Activated T-helper 1 cell treated with anti-CD3 and anti-CD28 coated beads, Interleukin-12 subunit alpha, Interleukin-12 subunit beta, Interleukin-2, Interleukin-4 antibody, amounts not matched to agents 30 ng/mL and 10 ng/mL and 1 ng/mL, durations not matched to agents 14 hours and 24 hours and 36 hours (primary cell): ENCODE measurements around the gene C16orf46. TPM values are rescaled to one million over a fixed set of nuclear protein-coding genes. Genes with fewer than 3 reads are reported as not detected.

ENCODE experiments used
- DNase-seq: peaks from one replicate; pipeline ENCODE4 v3.0.0; 2021; ENCODE audit warnings: low spot score
- H3K27ac Mint-ChIP-seq: one replicate; pipeline ENCODE4 v1.8.0; 2021; ENCODE audit warnings: mild to moderate bottlenecking, mixed read lengths
- H3K27me3 Mint-ChIP-seq: one replicate; pipeline ENCODE4 v1.8.0; 2022; ENCODE audit warnings: mild to moderate bottlenecking, moderate library complexity, mixed read lengths; ENCODE audit not compliant: insufficient read depth
- H3K36me3 Mint-ChIP-seq: one replicate; pipeline ENCODE4 v1.8.0; 2021; ENCODE audit warnings: low read depth, mixed read lengths
- H3K4me1 Mint-ChIP-seq: one replicate; pipeline ENCODE4 v1.8.0; 2021; ENCODE audit warnings: low read depth, mixed read lengths
- H3K4me3 Mint-ChIP-seq: one replicate; pipeline ENCODE4 v1.8.0; 2021; ENCODE audit warnings: mild to moderate bottlenecking, moderate library complexity, mixed read lengths
- H3K9me3 Mint-ChIP-seq: one replicate; pipeline ENCODE4 v1.8.0; 2021; ENCODE audit warnings: mixed read lengths
- intact Hi-C: fragments of 100-400 bp; cut with micrococcal nuclease; formaldehyde crosslinking; loops from one replicate; pipeline ENCODE4 v1.15.1; 2024
- total RNA-seq: library from RNA; stranded (reverse); gene quantifications from 2 replicates; pipeline ENCODE4 v1.2.3, GENCODE V29; 2022

C16orf46 gene
- total RNA-seq, 1 donor from 2014 or later = 0.41 TPM

DNA sequence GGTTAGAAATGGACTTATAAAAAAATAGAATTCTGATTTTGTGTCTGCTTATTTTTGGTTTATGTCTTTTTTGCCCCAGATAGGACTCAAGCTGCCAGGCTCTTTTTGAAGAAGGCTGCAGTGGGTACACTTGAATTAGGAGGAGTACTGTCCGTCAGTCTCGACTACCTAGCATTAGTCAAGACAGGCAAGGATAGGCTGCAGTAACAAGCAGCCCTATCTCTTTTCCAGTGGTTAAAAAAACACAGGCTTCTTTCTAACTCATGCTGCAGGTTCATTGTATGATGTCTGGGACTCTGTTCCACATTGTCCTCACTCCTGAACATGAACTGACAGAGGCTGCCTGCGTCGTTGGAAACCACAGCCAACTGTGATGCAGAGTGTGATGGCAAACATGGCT lies 8.0 kb downstream of the C16orf46 start:
- H3K4me1 Mint-ChIP-seq = no peaks in the 10 kb centered on the region
- intact Hi-C loops = no loop called here
- peaks cover 5% of the 10 kb centered on the region for H3K27me3 Mint-ChIP-seq
- H3K27ac Mint-ChIP-seq = no peak overlapping the region
- H3K4me3 Mint-ChIP-seq = no peak overlapping the region
- no peak for DNase-seq
- H3K36me3 Mint-ChIP-seq = no peaks in the 10 kb centered on the region
- H3K9me3 Mint-ChIP-seq = no peaks in the 10 kb centered on the region

DNA sequence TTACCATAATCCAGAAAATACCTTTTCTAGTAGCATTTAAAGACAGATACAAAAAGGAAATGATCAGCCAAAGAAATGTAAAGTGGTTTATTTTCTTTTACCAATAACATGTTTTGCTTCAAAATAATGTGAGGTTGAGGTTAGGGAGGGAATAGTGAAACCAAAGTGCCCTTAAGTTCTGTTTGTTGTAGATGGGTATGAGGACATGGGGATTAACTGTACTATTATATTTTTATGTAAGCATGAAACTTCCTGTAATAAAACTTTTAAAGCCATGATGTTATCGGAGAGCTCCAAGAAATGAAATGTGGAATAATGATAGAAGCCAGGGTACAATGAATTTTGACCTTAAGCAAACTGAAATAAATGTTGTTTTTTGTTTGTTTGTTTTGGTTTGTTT lies 9.9 kb downstream of the C16orf46 start:
- H3K36me3 Mint-ChIP-seq = no peaks in the 10 kb centered on the region
- H3K27me3 Mint-ChIP-seq = peaks cover 3% of the 10 kb centered on the region
- DNase-seq = no peak
- H3K9me3 Mint-ChIP-seq = no peaks in the 10 kb centered on the region
- no peak overlapping the region for H3K4me3 Mint-ChIP-seq
- intact Hi-C loops = no loop called here
- H3K4me1 Mint-ChIP-seq = no peaks in the 10 kb centered on the region
- no peak overlapping the region for H3K27ac Mint-ChIP-seq

DNA sequence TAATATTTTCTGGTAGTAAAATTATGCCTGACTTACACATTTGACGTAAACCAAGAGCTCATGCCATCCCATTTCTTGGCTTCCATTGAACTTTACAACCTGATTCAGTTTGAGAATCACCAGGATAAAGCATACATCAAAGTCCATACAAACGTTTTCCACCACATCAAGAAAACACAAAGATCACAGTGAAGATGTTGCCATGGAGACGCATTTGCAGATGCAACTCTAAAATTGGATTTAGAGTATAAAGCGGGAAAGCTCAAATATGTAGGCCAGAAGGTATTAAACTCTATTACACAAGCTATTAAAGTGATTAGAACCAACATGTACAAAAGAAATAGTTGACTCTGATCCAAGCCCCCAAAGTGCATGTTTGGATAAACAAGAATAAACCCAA lies 10.4 kb downstream of the C16orf46 start:
- H3K9me3 Mint-ChIP-seq = no peaks in the 10 kb centered on the region
- H3K4me3 Mint-ChIP-seq = no peak overlapping the region
- H3K4me1 Mint-ChIP-seq = no peaks in the 10 kb centered on the region
- H3K36me3 Mint-ChIP-seq = no peaks in the 10 kb centered on the region
- peaks cover 3% of the 10 kb centered on the region for H3K27me3 Mint-ChIP-seq
- DNase-seq = no peak
- H3K27ac Mint-ChIP-seq = no peak overlapping the region
- intact Hi-C loops = no loop called here

DNA sequence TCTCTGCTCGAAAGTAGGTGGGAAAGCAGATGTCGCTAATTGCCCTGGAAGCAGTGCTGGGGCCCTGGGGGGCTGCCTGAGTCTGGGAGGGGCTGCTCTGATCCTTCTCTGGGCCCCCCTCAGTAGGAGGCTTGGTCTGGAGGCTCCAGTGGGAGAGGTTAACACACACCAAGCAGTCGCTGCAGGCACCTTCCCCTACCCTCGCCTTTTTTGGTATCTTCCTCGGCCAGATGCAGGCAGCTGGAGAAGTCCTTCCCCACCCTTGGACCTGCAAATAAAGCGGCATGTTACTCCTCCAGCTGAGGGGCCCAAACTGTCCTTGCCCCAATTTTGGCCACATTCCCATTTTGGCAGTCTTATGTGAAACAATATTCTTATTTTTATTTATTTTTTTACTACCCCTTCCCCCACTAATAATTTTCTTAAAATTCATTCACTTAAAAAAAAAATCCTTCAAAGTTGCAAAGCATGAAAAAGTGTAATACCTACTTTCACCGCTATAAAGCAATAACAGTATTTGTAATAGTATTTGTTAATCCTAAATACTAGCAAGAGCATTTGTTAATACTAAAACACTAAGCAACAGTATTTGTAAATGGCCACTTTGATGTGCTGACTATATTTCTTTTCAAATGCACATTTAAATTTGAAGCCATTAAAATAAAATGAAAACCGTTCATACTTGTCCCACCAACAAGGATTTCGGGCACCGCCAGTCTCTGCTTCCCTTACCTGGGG lies 15.0 kb downstream of the C16orf46 start:
- H3K27ac Mint-ChIP-seq = no peak overlapping the region
- intact Hi-C loops = no loop called here

DNA sequence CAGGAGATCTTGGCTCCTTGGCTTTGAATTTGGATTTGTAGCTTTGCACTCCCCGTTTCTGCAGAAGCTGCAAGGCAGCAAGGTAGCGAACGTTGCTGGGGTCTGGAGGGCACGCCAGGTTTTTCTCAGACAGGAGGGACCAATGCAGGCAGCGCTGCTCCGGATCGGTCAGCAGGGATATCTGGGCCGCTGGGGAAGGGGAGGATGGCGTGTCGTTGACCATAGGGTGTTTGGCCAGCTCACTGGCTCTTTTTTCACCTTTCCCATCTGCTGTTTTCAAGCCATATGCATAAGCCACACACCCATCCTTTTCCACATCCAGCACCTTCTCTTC lies 15.8 kb downstream of the C16orf46 start:
- no peak overlapping the region for H3K4me3 Mint-ChIP-seq
- intact Hi-C loops = no loop called here
- no peaks in the 10 kb centered on the region for H3K27me3 Mint-ChIP-seq
- no peaks in the 10 kb centered on the region for H3K36me3 Mint-ChIP-seq
- no peak for DNase-seq
- no peak overlapping the region for H3K27ac Mint-ChIP-seq
- H3K4me1 Mint-ChIP-seq = no peaks in the 10 kb centered on the region
- no peaks in the 10 kb centered on the region for H3K9me3 Mint-ChIP-seq

More for the DNA sequence above, 15.0 kb downstream of the C16orf46 start:
- Mint-ChIP-seq H3K9me3 (no peaks in the 10 kb centered on the region), H3K4me3 (no peak overlapping the region), H3K27me3 (no peaks in the 10 kb centered on the region), H3K4me1 (no peaks in the 10 kb centered on the region), H3K36me3 (no peaks in the 10 kb centered on the region)
- DNase-seq = no peak

DNA sequence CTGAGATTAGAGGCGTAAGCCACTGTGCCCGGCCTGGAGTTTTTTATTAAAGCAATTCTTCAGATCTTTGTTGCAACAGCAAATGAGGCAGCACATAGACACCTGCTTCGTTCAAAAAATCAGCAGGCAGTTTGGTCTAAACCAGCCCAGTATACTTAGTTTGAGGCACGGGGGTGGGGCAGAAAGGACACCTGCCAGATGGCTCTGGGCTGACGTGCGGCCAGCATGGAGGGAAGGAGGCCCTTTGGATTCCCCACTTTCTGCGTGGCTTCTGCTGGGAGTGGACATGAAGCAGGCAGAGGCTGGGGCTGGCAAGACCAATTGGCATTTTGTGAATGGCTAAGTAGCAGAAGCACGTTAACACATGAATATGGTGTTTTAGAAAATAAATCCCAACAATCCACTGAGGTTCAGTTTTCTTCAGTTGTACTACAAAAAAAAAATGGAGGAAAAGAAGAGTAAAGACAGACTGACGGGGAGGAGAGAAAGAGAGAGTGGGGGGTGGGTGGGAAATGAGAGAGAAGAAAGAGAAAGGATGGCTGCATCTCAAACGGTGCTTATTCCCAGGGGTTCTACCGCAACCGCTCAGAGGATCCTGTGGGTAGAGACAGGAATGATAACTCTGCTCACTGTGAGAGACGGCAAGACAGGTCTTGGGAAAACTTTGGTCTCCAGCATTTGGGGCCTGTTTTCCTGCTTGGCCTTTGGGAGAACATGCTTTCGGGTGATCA lies 16.3 kb downstream of the C16orf46 start:
- no peak overlapping the region for H3K27ac Mint-ChIP-seq
- H3K4me3 Mint-ChIP-seq = no peak overlapping the region
- DNase-seq = no peak
- no peaks in the 10 kb centered on the region for H3K27me3 Mint-ChIP-seq
- intact Hi-C loops = no loop called here
- H3K4me1 Mint-ChIP-seq = no peaks in the 10 kb centered on the region
- H3K36me3 Mint-ChIP-seq = no peaks in the 10 kb centered on the region
- no peaks in the 10 kb centered on the region for H3K9me3 Mint-ChIP-seq

DNA sequence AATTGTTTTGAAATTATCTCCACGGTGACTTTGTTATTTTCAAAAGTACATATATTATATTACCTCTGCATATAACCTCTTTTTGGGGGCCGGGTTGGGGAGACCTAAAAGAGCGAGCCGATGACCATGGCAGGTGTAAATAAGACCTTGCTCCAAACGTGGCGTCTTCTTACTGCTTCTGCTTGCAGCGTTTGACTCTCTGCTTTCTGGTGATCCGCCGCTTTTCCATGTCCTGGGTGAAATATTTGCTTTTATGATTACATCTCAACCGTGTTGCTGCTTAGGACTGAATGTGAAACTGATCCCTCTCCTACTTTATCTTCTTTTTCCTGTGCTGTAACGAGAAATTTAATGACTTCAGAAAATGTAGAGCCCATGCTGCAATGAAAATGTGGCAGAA lies 23.3 kb downstream of the C16orf46 start:
- Mint-ChIP-seq H3K36me3 (peaks cover under 1% of the 10 kb centered on the region), H3K9me3 (peaks cover 21% of the 10 kb centered on the region), H3K4me1 (no peaks in the 10 kb centered on the region), H3K27me3 (peaks cover 2% of the 10 kb centered on the region), H3K27ac (no peak overlapping the region), H3K4me3 (no peak overlapping the region)
- intact Hi-C loops = no loop called here
- no peak for DNase-seq

DNA sequence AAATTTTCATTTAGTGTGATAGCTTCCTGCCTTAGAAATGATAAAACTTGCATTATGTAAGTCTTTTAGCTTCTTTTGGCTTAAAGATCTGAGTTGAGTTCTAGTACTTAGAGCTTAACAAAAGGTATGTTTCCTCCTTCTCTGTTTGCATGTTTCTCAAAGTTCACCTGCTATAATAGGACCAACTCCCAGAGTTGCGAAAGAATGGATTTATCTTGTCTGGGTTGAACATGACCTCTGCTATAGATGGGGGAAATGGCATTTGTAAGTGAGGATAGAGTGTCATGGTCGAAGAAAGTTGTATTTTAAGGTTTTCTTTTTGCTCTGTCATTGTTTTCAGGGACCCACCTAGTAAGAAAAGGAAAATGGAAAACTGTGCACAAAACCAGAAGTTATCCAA lies 34.2 kb downstream of the C16orf46 start:
- H3K4me3 Mint-ChIP-seq = no peak overlapping the region
- peaks cover 42% of the 10 kb centered on the region for H3K36me3 Mint-ChIP-seq
- peaks cover 10% of the 10 kb centered on the region for H3K4me1 Mint-ChIP-seq
- intact Hi-C loops = no loop called here
- no peaks in the 10 kb centered on the region for H3K9me3 Mint-ChIP-seq
- H3K27me3 Mint-ChIP-seq = no peaks in the 10 kb centered on the region
- no peak overlapping the region for H3K27ac Mint-ChIP-seq
- no peak for DNase-seq

DNA sequence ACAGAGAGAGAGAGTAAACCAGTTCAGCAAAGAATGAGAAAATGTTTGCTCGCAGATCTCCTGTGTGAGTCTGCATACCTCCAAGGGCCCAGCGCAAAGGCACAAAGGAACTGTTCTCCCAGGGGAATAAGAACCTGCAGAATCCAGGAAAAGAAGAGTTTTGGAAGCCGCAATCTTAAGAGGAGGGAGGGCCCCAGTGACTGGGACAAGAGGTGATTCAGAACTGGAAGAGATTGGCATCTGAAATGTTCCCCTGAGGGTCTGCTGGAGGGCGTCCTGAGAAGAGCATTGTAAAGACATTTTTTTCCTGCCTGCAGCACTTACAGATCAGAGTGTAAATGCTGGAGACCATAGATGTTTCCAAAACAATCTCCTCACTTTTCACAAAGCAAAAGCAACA lies 35.3 kb downstream of the C16orf46 start:
- DNase-seq = no peak
- no peak overlapping the region for H3K27ac Mint-ChIP-seq
- H3K4me1 Mint-ChIP-seq = peaks cover 21% of the 10 kb centered on the region
- peaks cover 46% of the 10 kb centered on the region for H3K36me3 Mint-ChIP-seq
- no peak overlapping the region for H3K4me3 Mint-ChIP-seq
- H3K9me3 Mint-ChIP-seq = no peaks in the 10 kb centered on the region
- no peaks in the 10 kb centered on the region for H3K27me3 Mint-ChIP-seq
- intact Hi-C loops = no loop called here

DNA sequence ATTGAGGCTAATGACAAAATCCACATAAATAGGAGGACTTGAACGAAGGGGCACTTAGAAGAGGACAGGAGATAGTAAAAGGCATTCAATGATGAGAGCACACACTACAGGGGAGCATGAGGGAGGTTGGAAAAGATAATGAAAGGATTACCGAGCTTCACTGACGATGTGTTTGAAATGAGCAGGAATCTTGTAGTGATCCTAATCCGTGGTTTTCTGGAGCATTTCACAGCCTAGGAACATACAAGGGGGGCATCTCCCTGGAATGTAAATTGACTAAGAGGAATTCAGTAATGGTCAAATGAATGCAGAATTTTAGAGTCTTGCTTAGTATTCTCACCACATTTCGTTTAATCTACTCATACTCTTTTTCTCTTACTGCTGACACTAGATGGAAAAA lies 36.2 kb downstream of the C16orf46 start:
- no peaks in the 10 kb centered on the region for H3K9me3 Mint-ChIP-seq
- intact Hi-C loops = no loop called here
- H3K27me3 Mint-ChIP-seq = no peaks in the 10 kb centered on the region
- no peak for DNase-seq
- no peak overlapping the region for H3K4me3 Mint-ChIP-seq
- peaks cover 46% of the 10 kb centered on the region for H3K36me3 Mint-ChIP-seq
- peak overlapping the region; percentile 18 for H3K27ac Mint-ChIP-seq
- H3K4me1 Mint-ChIP-seq = peaks cover 24% of the 10 kb centered on the region

DNA sequence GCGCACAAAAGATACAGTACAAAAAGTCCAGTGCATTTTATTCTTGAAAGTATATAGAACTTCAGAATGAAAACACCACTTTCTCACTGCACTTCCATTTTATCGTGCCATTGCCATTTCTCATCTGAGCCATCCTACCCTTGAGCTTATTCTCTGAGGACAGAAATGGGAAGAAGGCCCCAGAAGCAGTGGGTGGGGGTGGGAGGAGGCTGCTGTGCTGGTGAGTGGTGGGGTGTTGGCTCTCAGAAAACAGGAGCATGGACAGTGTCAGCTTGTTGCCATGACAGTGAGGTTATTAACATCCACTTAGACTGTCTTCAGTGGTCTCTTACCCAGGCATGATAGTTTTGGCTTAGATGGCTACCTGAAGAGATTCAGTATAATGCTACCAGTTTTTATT lies 36.9 kb downstream of the C16orf46 start:
- H3K27me3 Mint-ChIP-seq = no peaks in the 10 kb centered on the region
- peaks cover 46% of the 10 kb centered on the region for H3K36me3 Mint-ChIP-seq
- no peak overlapping the region for H3K27ac Mint-ChIP-seq

DNA sequence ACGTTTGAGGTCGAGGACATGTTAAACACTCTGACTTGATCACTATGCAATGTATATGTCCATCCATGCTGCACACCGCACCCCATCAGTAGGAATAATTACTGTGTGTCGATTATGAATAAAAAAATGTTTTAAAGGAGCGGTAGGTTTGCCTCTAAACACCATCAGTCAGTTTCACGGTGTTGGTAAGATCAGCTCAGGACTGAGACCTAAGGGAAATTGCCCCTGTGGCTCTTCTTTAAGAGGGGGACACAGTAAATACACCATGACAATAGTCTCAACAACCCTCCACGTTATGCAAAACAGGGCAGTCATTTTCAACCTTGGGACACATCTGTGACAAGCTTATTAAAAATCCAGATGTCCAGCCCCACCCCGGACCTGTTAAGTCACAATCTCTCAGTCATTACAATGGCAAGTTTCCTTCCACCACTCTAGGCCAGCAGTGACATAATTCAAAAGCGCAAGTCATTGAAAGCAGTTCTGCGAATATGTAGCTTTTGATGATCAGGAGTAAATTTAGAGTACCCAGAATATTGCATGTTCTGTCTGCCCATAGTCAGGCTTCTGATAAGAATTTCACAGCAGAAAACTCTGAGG lies 40.2 kb downstream of the C16orf46 start:
- H3K36me3 Mint-ChIP-seq = peaks cover 23% of the 10 kb centered on the region
- H3K9me3 Mint-ChIP-seq = no peaks in the 10 kb centered on the region

More for the DNA sequence above, 36.9 kb downstream of the C16orf46 start:
- Mint-ChIP-seq H3K9me3 (no peaks in the 10 kb centered on the region), H3K4me1 (peaks cover 27% of the 10 kb centered on the region), H3K4me3 (no peak overlapping the region)
- DNase-seq = no peak
- intact Hi-C loops = no loop called here

More for the DNA sequence above, 40.2 kb downstream of the C16orf46 start:
- Mint-ChIP-seq H3K27me3 (no peaks in the 10 kb centered on the region), H3K4me1 (peaks cover 27% of the 10 kb centered on the region), H3K4me3 (peak overlapping the region; percentile 88), H3K27ac (peak overlapping the region; percentile 65)
- no peak for DNase-seq
- intact Hi-C loops = no loop called here
